HuH-7 (cell line): Measurements from ENCODE around the gene SGTA.
"Not testable (repeated sequence)": the region's sequence is repeated elsewhere in the genome, so short reads cannot be mapped to it uniquely, and the experiment has no call there.

ENCODE experiments used
- DNase-seq: peaks from one replicate; pipeline ENCODE4 v3.0.0; 2011; ENCODE audit warnings: low spot score

The SGTA gene

GRCh38 chr19:2724148-2724557, 58.9 kb downstream of the SGTA start:
- no peak for DNase-seq

- no peak for DNase-seq
Observed at GRCh38 chr19:2723747-2724146, 59.3 kb downstream of the SGTA start.

GRCh38 chr19:2723345-2723715, 59.7 kb downstream of the SGTA start:
- no peak for DNase-seq

GRCh38 chr19:2722541-2723344, 60.3 kb downstream of the SGTA start:
- DNase-seq, result no peak

GRCh38 chr19:2721570-2722540, 61.2 kb downstream of the SGTA start:
- DNase-seq, result no peak

- DNase-seq, result no peak
Observed at GRCh38 chr19:2720777-2721569, 62.1 kb downstream of the SGTA start, which contains the start of gene DIRAS1. Gene DIRAS1, minus strand, starts transcription at chr19:2721372. Its CDS starts 3,566 bp downstream, at chr19:2717806.

- no peak for DNase-seq
Observed at GRCh38 chr19:2719920-2720776, 62.9 kb downstream of the SGTA start.

- no peak for DNase-seq
Observed at GRCh38 chr19:2719232-2719735, 63.8 kb downstream of the SGTA start.

GRCh38 chr19:2717638-2718541, 65.2 kb downstream of the SGTA start:
- no peak for DNase-seq

GRCh38 chr19:2716722-2717637, 66.1 kb downstream of the SGTA start:
- DNase-seq, result no peak

GRCh38 chr19:2716275-2716650, 66.8 kb downstream of the SGTA start:
- DNase-seq, result no peak

- no peak for DNase-seq
Observed at GRCh38 chr19:2715470-2716274, 67.4 kb downstream of the SGTA start.

GRCh38 chr19:2714531-2715269, 68.4 kb downstream of the SGTA start:
- DNase-seq, result no peak

GRCh38 chr19:2714102-2714501, 69.0 kb downstream of the SGTA start:
- DNase-seq, result not testable (repeated sequence)

GRCh38 chr19:2713170-2713569, 69.9 kb downstream of the SGTA start:
- DNase-seq, result not testable (repeated sequence)

GRCh38 chr19:2711875-2712205, 71.2 kb downstream of the SGTA start:
- DNase-seq, result no peak

GRCh38 chr19:2711172-2711874, 71.8 kb downstream of the SGTA start:
- no peak for DNase-seq
